ENCODE measurements around the gene S1PR1. TPM values are rescaled to one million over a fixed set of nuclear protein-coding genes. Genes with fewer than 3 reads are reported as not detected.
A peak's percentile ranks its signal among the peaks of the same experiment; 100 is the strongest.

S1PR1 gene
- total RNA-seq, 1 donor, result 9.4 TPM

- DNase-seq (ENCODE audit: low read depth in 2 of 3, low spot score in 2 of 3), result no peak
These were observed 8.0 kb downstream of the S1PR1 start for GRCh38 chr1:101244842-101245241.

GRCh38 chr1:101245246-101245927 is 8.6 kb downstream of the S1PR1 start:
- DNase-seq (ENCODE audit: low read depth in 2 of 3, low spot score in 2 of 3), result no peak

- no peak for DNase-seq (ENCODE audit: low read depth in 2 of 3, low spot score in 2 of 3)
These were observed 10.8 kb downstream of the S1PR1 start for GRCh38 chr1:101247404-101248287.

- no peak for DNase-seq (ENCODE audit: low read depth in 2 of 3, low spot score in 2 of 3)
These were observed 13.4 kb downstream of the S1PR1 start for GRCh38 chr1:101250222-101250621.

GRCh38 chr1:101250656-101251272 is 13.9 kb downstream of the S1PR1 start:
- DNase-seq (ENCODE audit: low read depth in 2 of 3, low spot score in 2 of 3), result no peak

GRCh38 chr1:101251504-101251903 is 14.7 kb downstream of the S1PR1 start:
- DNase-seq (ENCODE audit: low read depth in 2 of 3, low spot score in 2 of 3), result no peak

- no peak for DNase-seq (ENCODE audit: low read depth in 2 of 3, low spot score in 2 of 3)
These were observed 17.3 kb downstream of the S1PR1 start for GRCh38 chr1:101253976-101254674.

GRCh38 chr1:101257500-101258325 is 20.9 kb downstream of the S1PR1 start:
- DNase-seq (ENCODE audit: low read depth in 2 of 3, low spot score in 2 of 3), result peak in 2 of 3 donors; percentile 79 to 89

- DNase-seq (ENCODE audit: low read depth in 2 of 3, low spot score in 2 of 3), result peak in 2 of 3 donors; percentile 82 to 91
These were observed 22.9 kb downstream of the S1PR1 start for GRCh38 chr1:101259744-101260148.

GRCh38 chr1:101260556-101261350 is 23.9 kb downstream of the S1PR1 start:
- DNase-seq (ENCODE audit: low read depth in 2 of 3, low spot score in 2 of 3), result no peak

GRCh38 chr1:101261623-101262022 is 24.8 kb downstream of the S1PR1 start:
- DNase-seq (ENCODE audit: low read depth in 2 of 3, low spot score in 2 of 3), result no peak

GRCh38 chr1:101262060-101262459 is 25.2 kb downstream of the S1PR1 start:
- DNase-seq (ENCODE audit: low read depth in 2 of 3, low spot score in 2 of 3), result no peak

- DNase-seq (ENCODE audit: low read depth in 2 of 3, low spot score in 2 of 3), result peak in 2 of 3 donors; percentile 37 to 60
These were observed 26.0 kb downstream of the S1PR1 start for GRCh38 chr1:101262630-101263348.

GRCh38 chr1:101264697-101265096 is 27.9 kb downstream of the S1PR1 start:
- DNase-seq (ENCODE audit: low read depth in 2 of 3, low spot score in 2 of 3), result no peak

- no peak for DNase-seq (ENCODE audit: low read depth in 2 of 3, low spot score in 2 of 3)
These were observed 28.9 kb downstream of the S1PR1 start for GRCh38 chr1:101265684-101266083.

- no peak for DNase-seq (ENCODE audit: low read depth in 2 of 3, low spot score in 2 of 3)
These were observed 30.3 kb downstream of the S1PR1 start for GRCh38 chr1:101267082-101267481.

- DNase-seq (ENCODE audit: low read depth in 2 of 3, low spot score in 2 of 3), result no peak
These were observed 32.1 kb downstream of the S1PR1 start for GRCh38 chr1:101268893-101269292.

GRCh38 chr1:101275672-101276071 is 38.9 kb downstream of the S1PR1 start:
- DNase-seq (ENCODE audit: low read depth in 2 of 3, low spot score in 2 of 3), result no peak
